Measurements from ENCODE around the gene FOXA1. TPM values are rescaled to one million over a fixed set of nuclear protein-coding genes. Genes with fewer than 3 reads are reported as not detected.

FOXA1 gene
- total RNA-seq (ENCODE audit: low replicate concordance), result 51.0 and 58.9 TPM in 2 replicates
- long read RNA-seq, partial matches to known transcripts, result 0 of 13 reads
- long read RNA-seq, other reads (novel, unspliced or antisense), result 13 of 13 reads

DNA sequence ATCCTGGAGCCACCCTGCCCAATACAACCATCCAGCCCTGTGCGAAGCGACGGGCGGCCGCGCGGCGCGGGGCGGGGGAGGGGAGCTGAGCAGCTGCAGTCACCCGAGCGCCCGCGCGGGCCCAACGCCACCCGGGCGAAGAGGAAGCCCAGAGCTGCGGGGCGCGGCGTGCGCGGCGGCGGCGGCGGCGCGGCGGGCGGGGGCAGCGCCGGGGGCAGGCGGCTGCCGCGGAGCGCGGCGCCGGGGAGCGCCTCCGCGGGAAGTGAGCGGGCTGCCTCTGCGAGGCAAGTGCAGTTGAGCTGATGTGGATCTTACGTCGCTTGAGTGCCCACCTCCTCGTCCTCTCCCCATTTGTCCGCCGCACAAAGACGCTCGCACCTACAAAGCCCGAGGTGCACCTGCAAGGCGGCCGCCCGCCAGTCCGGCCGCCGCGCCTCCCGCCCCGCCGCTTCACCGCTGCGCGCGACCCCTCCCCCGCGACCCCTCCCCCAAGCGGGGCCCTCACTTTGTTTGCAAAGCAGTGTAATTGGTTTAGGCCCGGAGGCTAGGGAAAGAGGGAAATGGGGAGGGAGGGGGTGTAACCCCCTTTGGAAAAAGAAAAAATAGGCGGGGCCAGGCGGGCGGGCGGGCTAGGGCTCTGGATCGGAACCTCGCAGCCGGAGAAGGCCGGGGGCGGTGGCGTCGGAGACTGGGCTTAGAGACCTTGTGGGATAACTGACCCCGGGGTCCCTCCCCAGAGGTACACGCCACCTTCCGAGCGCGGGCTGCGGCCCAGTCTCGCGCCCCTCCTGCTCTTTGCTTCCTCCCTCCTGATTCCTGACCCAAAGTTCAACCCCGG, at the start of gene FOXA1, which contains the start of gene TTC6:
Gene FOXA1, minus strand, starts transcription at position 279 of the 838 bp plus-strand sequence. Its CDS starts 277 bp downstream, at position 2.
Gene TTC6, plus strand, starts transcription at position 659 of the 838 bp plus-strand sequence. CDS start 26,436 bp downstream, outside the sequence.
- H3K4me1 Mint-ChIP-seq (ENCODE audit: unreplicated experiment), result peaks cover 19% of the 10 kb centered on the region
- peak within 1 kb of the TSS; percentile 99 for H3K27ac Mint-ChIP-seq
- peaks cover 87% of the 10 kb centered on the region for H3K27me3 Mint-ChIP-seq
- TF ChIP-seq, protein P1, sequence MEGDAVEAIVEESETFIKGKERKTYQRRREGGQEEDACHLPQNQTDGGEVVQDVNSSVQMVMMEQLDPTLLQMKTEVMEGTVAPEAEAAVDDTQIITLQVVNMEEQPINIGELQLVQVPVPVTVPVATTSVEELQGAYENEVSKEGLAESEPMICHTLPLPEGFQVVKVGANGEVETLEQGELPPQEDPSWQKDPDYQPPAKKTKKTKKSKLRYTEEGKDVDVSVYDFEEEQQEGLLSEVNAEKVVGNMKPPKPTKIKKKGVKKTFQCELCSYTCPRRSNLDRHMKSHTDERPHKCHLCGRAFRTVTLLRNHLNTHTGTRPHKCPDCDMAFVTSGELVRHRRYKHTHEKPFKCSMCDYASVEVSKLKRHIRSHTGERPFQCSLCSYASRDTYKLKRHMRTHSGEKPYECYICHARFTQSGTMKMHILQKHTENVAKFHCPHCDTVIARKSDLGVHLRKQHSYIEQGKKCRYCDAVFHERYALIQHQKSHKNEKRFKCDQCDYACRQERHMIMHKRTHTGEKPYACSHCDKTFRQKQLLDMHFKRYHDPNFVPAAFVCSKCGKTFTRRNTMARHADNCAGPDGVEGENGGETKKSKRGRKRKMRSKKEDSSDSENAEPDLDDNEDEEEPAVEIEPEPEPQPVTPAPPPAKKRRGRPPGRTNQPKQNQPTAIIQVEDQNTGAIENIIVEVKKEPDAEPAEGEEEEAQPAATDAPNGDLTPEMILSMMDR (conservative IDR thresholded peaks at IDR 0.05), result no peak
- DNase-seq (ENCODE audit: extremely low spot score, unreplicated experiment), result no peak
- peak within 1 kb of the TSS; percentile 94 for H3K4me3 Mint-ChIP-seq
- no peaks in the 10 kb centered on the region for H3K9me3 Mint-ChIP-seq
- H3K36me3 Mint-ChIP-seq, result peaks cover 11% of the 10 kb centered on the region

DNA sequence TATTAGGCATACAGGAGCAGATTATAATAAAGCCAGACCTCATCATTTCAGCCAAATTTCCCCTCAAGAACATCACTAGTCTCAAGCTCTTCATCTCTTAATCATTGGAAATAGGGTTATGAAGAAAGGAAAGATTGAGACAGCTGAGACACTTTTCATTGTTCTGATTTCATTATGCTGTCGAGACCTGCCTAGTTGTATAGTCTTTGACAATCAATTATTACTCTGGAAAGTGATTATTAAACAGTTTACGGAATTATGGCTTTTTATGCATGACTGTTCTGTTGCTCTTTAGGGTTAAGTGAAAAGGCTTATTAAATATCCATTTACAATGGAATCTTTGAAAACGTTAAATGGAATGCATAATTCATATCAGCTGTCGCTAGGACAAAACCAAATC, 48.7 kb upstream of the FOXA1 start:
- H3K9me3 Mint-ChIP-seq, result no peaks in the 10 kb centered on the region
- DNase-seq (ENCODE audit: extremely low spot score, unreplicated experiment), result no peak
- H3K27me3 Mint-ChIP-seq, result peaks cover 3% of the 10 kb centered on the region
- H3K36me3 Mint-ChIP-seq, result no peaks in the 10 kb centered on the region
- H3K4me3 Mint-ChIP-seq, result no peak overlapping the region
- no peaks in the 10 kb centered on the region for H3K4me1 Mint-ChIP-seq (ENCODE audit: unreplicated experiment)
- TF ChIP-seq, protein P1 (conservative IDR thresholded peaks at IDR 0.05), result no peak
- H3K27ac Mint-ChIP-seq, result no peak overlapping the region

DNA sequence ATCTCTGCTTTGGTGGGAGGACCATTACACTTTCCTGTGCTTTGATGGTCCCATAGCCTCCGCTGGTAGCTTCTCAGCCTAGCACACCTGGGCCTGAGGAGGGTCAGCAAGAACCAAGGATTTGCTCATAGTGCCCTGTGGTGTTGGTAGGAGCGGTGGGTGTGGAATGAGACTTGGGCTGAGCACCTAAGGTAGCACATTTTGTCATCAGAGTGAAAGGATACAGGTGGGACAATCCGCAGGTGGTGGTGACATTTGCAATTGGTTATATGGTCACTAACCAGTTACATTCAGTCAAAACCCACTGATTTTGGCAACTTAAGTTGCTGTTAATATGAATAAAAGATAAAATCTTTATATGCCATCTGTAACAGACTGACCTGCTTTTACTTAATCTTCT, 47.1 kb upstream of the FOXA1 start:
- no peaks in the 10 kb centered on the region for H3K9me3 Mint-ChIP-seq
- H3K36me3 Mint-ChIP-seq, result no peaks in the 10 kb centered on the region
- no peak overlapping the region for H3K27ac Mint-ChIP-seq
- TF ChIP-seq, protein P1 (conservative IDR thresholded peaks at IDR 0.05), result no peak
- H3K27me3 Mint-ChIP-seq, result peaks cover 3% of the 10 kb centered on the region
- H3K4me1 Mint-ChIP-seq (ENCODE audit: unreplicated experiment), result no peaks in the 10 kb centered on the region
- DNase-seq (ENCODE audit: extremely low spot score, unreplicated experiment), result no peak
- H3K4me3 Mint-ChIP-seq, result no peak overlapping the region

DNA sequence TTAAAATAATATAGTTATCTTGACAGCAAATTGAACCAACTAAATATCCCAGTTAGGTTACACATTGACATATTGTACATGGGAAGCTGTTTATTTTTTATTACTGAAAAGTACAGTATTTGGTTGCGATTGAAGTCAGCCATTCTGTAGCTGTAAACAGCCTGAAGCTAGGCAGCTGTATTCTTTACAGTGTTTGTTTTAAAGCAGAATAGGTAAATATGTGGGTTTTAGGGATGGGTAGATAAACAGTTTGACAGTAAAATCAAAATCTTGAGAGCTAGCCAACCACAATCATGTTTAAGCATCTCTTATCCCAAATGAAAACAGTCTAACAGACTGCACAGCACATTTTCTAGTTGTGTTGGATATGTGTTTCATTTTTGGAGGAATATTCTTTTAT, 46.1 kb upstream of the FOXA1 start:
- H3K36me3 Mint-ChIP-seq, result no peaks in the 10 kb centered on the region

DNA sequence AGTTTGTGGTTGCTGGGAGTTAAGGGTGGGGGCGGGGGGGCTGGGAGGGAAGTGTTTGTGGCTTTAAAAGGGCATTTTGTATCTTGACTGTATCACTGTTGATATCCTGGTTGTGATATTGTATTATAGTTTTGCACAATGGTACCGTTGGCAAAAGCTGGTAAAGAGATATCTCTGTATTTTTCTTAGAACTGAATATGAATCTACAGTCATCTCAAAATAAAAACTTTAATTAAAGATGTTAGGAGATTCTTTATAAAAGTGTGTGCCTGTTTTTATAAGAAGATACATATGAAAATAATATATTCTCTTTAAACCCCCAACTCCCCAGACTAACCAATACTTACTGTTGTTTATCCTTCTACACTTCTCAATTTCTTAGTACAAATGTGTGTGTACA, 43.5 kb upstream of the FOXA1 start:
- no peaks in the 10 kb centered on the region for H3K4me1 Mint-ChIP-seq (ENCODE audit: unreplicated experiment)
- no peak overlapping the region for H3K4me3 Mint-ChIP-seq
- peaks cover 3% of the 10 kb centered on the region for H3K27me3 Mint-ChIP-seq
- H3K9me3 Mint-ChIP-seq, result no peaks in the 10 kb centered on the region
- TF ChIP-seq, protein P1 (conservative IDR thresholded peaks at IDR 0.05), result no peak
- no peaks in the 10 kb centered on the region for H3K36me3 Mint-ChIP-seq
- DNase-seq (ENCODE audit: extremely low spot score, unreplicated experiment), result no peak
- H3K27ac Mint-ChIP-seq, result no peak overlapping the region

More for the DNA sequence above, 46.1 kb upstream of the FOXA1 start:
- DNase-seq (ENCODE audit: extremely low spot score, unreplicated experiment), result no peak
- H3K4me1 Mint-ChIP-seq (ENCODE audit: unreplicated experiment), result no peaks in the 10 kb centered on the region
- no peak overlapping the region for H3K4me3 Mint-ChIP-seq
- no peak overlapping the region for H3K27ac Mint-ChIP-seq
- TF ChIP-seq, protein P1 (conservative IDR thresholded peaks at IDR 0.05), result no peak
- H3K9me3 Mint-ChIP-seq, result no peaks in the 10 kb centered on the region
- peaks cover 3% of the 10 kb centered on the region for H3K27me3 Mint-ChIP-seq
